ENCODE results near the gene SLC33A1. TPM values are rescaled to one million over a fixed set of nuclear protein-coding genes. Genes with fewer than 3 reads are reported as not detected.
"Not testable (repeated sequence)": the region's sequence is repeated elsewhere in the genome, so short reads cannot be mapped to it uniquely, and the experiment has no call there.

The SLC33A1 gene
- total RNA-seq, 2 donors from 2014 or later: 30.0 to 39.5 TPM

GRCh38 chr3:155872904-155873646 lies 18.8 kb upstream of the SLC33A1 start:
- H3K4me1 Mint-ChIP-seq (ENCODE audit: low read depth): peaks cover 54% of the 10 kb centered on the region
- no peaks in the 10 kb centered on the region for H3K9me3 Mint-ChIP-seq
- H3K27me3 Mint-ChIP-seq (ENCODE audit: low read depth): no peaks in the 10 kb centered on the region
- H3K27ac Mint-ChIP-seq: peak overlapping the region; percentile 75
- H3K36me3 Mint-ChIP-seq (ENCODE audit: insufficient read depth in 2 of 2): peaks cover 3 to 6% of the 10 kb centered on the region in 2 donors
- no peak for DNase-seq
- peak overlapping the region; percentile 40 to 98 for H3K4me3 Mint-ChIP-seq
- no peak for ATAC-seq (replicated peaks in 1 of 2)

- no peak for DNase-seq
- H3K9me3 Mint-ChIP-seq: no peaks in the 10 kb centered on the region
- H3K27ac Mint-ChIP-seq: peak overlapping the region; percentile 95
- no peak for ATAC-seq (replicated peaks in 1 of 2)
- peaks cover 41% of the 10 kb centered on the region for H3K4me1 Mint-ChIP-seq (ENCODE audit: low read depth)
- no peaks in the 10 kb centered on the region for H3K27me3 Mint-ChIP-seq (ENCODE audit: low read depth)
- H3K36me3 Mint-ChIP-seq (ENCODE audit: insufficient read depth in 2 of 2): peaks cover 3 to 5% of the 10 kb centered on the region in 2 donors
- peak overlapping the region; percentile 94 to 98 for H3K4me3 Mint-ChIP-seq
Observed at GRCh38 chr3:155871746-155872158, 17.5 kb upstream of the SLC33A1 start.

- Mint-ChIP-seq H3K27me3 (ENCODE audit: low read depth) (no peaks in the 10 kb centered on the region), H3K4me1 (ENCODE audit: low read depth) (peaks cover 39% of the 10 kb centered on the region), H3K36me3 (ENCODE audit: insufficient read depth in 2 of 2) (peaks cover 3 to 5% of the 10 kb centered on the region in 2 donors), H3K9me3 (no peaks in the 10 kb centered on the region), H3K27ac (peak overlapping the region; percentile 95), H3K4me3 (peak overlapping the region; percentile 94 to 98)
- DNase-seq (peak; percentile 60 to 65), ATAC-seq (replicated peaks in 1 of 2) (peak; percentile 22 to 26)
Observed at GRCh38 chr3:155870945-155871745, 16.9 kb upstream of the SLC33A1 start.

- Mint-ChIP-seq H3K9me3 (no peaks in the 10 kb centered on the region), H3K27ac (peak within 1 kb of the TSS; percentile 96), H3K27me3 (ENCODE audit: low read depth) (no peaks in the 10 kb centered on the region), H3K4me3 (peak within 1 kb of the TSS; percentile 94 to 98), H3K36me3 (ENCODE audit: insufficient read depth in 2 of 2) (peaks cover 3 to 5% of the 10 kb centered on the region in 2 donors), H3K4me1 (ENCODE audit: low read depth) (peaks cover 31% of the 10 kb centered on the region)
- peak; percentile 92 to 93 for ATAC-seq (replicated peaks in 1 of 2)
- DNase-seq: peak; percentile 97 to 99
Observed at GRCh38 chr3:155870133-155870944, 16.1 kb upstream of the SLC33A1 start, which contains the start of gene GMPS. Gene GMPS (plus strand): TSS chr3:155870650. CDS start chr3:155870871, 221 bp downstream.

GRCh38 chr3:155869691-155870090 lies 15.5 kb upstream of the SLC33A1 start:
- DNase-seq: no peak
- H3K9me3 Mint-ChIP-seq: no peaks in the 10 kb centered on the region
- no peaks in the 10 kb centered on the region for H3K27me3 Mint-ChIP-seq (ENCODE audit: low read depth)
- peak overlapping the region; percentile 89 to 92 for H3K4me3 Mint-ChIP-seq
- H3K27ac Mint-ChIP-seq: peak overlapping the region; percentile 96
- no peak for ATAC-seq (replicated peaks in 1 of 2)
- peaks cover 27% of the 10 kb centered on the region for H3K4me1 Mint-ChIP-seq (ENCODE audit: low read depth)
- peaks cover 3 to 5% of the 10 kb centered on the region in 2 donors for H3K36me3 Mint-ChIP-seq (ENCODE audit: insufficient read depth in 2 of 2)

GRCh38 chr3:155863072-155863784 lies 9.0 kb upstream of the SLC33A1 start:
- DNase-seq: no peak
- Mint-ChIP-seq H3K27me3 (ENCODE audit: low read depth) (no peaks in the 10 kb centered on the region), H3K4me3 (peak overlapping the region; percentile 24 to 64), H3K36me3 (ENCODE audit: insufficient read depth in 2 of 2) (no peaks in the 10 kb centered on the region), H3K27ac (peak overlapping the region; percentile 65), H3K4me1 (ENCODE audit: low read depth) (peaks cover 24% of the 10 kb centered on the region), H3K9me3 (peaks cover 0 to 3% of the 10 kb centered on the region in 2 donors)
- ATAC-seq (replicated peaks in 1 of 2): no peak

- not testable (repeated sequence) for H3K36me3 Mint-ChIP-seq (ENCODE audit: insufficient read depth in 2 of 2); H3K9me3 Mint-ChIP-seq; H3K27me3 Mint-ChIP-seq (ENCODE audit: low read depth)
- DNase-seq (peak; percentile 74 to 80), ATAC-seq (replicated peaks in 1 of 2) (peak; percentile 95 to 97)
- Mint-ChIP-seq H3K4me1 (ENCODE audit: low read depth) (peaks cover 24% of the 10 kb centered on the region), H3K4me3 (peak overlapping the region; percentile 46 to 64), H3K27ac (peak overlapping the region; percentile 84)
Observed at GRCh38 chr3:155862290-155862982, 8.2 kb upstream of the SLC33A1 start.

- ATAC-seq (replicated peaks in 1 of 2): no peak
- Mint-ChIP-seq H3K9me3 (peaks cover 0 to 3% of the 10 kb centered on the region in 2 donors), H3K36me3 (ENCODE audit: insufficient read depth in 2 of 2) (no peaks in the 10 kb centered on the region), H3K4me3 (peak overlapping the region in 1 of 2 donors; percentile 64), H3K27me3 (ENCODE audit: low read depth) (no peaks in the 10 kb centered on the region), H3K27ac (no peak overlapping the region), H3K4me1 (ENCODE audit: low read depth) (peaks cover 24% of the 10 kb centered on the region)
- no peak for DNase-seq
Observed at GRCh38 chr3:155861476-155862183, 7.4 kb upstream of the SLC33A1 start.

- not testable (repeated sequence) for H3K4me3 Mint-ChIP-seq; H3K9me3 Mint-ChIP-seq; H3K27ac Mint-ChIP-seq; DNase-seq; H3K36me3 Mint-ChIP-seq (ENCODE audit: insufficient read depth in 2 of 2); ATAC-seq (replicated peaks in 1 of 2); H3K27me3 Mint-ChIP-seq (ENCODE audit: low read depth)
- H3K4me1 Mint-ChIP-seq (ENCODE audit: low read depth): peaks cover 24% of the 10 kb centered on the region
Observed at GRCh38 chr3:155860424-155860823, 6.2 kb upstream of the SLC33A1 start.

GRCh38 chr3:155859859-155860258 lies 5.6 kb upstream of the SLC33A1 start:
- Mint-ChIP-seq H3K36me3 (ENCODE audit: insufficient read depth in 2 of 2) (peaks cover under 1% of the 10 kb centered on the region in 2 donors), H3K27ac (no peak overlapping the region), H3K4me1 (ENCODE audit: low read depth) (peaks cover 27% of the 10 kb centered on the region), H3K9me3 (peaks cover 0 to 3% of the 10 kb centered on the region in 2 donors), H3K4me3 (no peak overlapping the region), H3K27me3 (ENCODE audit: low read depth) (no peaks in the 10 kb centered on the region)
- no peak for ATAC-seq (replicated peaks in 1 of 2)
- no peak for DNase-seq

All from activated T-cell treated with anti-CD3 and anti-CD28 coated beads, Interleukin-2, amount 50 U/mL, for 72 hours (primary cell).